PC-3 (cell line): ENCODE results near the gene NDUFV1. TPM values are rescaled to one million over a fixed set of nuclear protein-coding genes. Genes with fewer than 3 reads are reported as not detected.
"Not testable (repeated sequence)": the region's sequence is repeated elsewhere in the genome, so short reads cannot be mapped to it uniquely, and the experiment has no call there.

Experiments used
- ATAC-seq: fragments of 200-7000 bp; cut with Tn5 transposase; 2 replicates; pipeline ENCODE4 v1.9.1; 2020; ENCODE audit warnings: mild to moderate bottlenecking, moderate library complexity
- BruUV-seq: library from RNA; stranded (reverse); fragments of 400-500 nt; replicated peaks from 2 replicates; lab custom pipeline; 2021; lab: Mats Ljungman, UMichigan
- CTCF ChIA-PET: fragments of 300-600 bp; sonication (Branson Sonifier 250); formaldehyde crosslinking; loops from one replicate; lab custom pipeline; 2022; ENCODE audit warnings: antibody characterized with exemption; lab: Charles Lee
- POLR2A ChIA-PET: fragments of 300-600 bp; sonication (Branson Sonifier 250); formaldehyde crosslinking; loops from one replicate; lab custom pipeline; 2022; ENCODE audit warnings: antibody characterized with exemption; ENCODE audit not compliant: unreplicated experiment; lab: Charles Lee
- DNase-seq: peaks from one replicate; pipeline ENCODE4 v3.0.0-alpha.2; 2015
- H2AFZ ChIP-seq: fragments of 300-600 bp; sonication (generic); 2 replicates; pipeline ENCODE4 v1.6.0; 2016; ENCODE audit warnings: antibody characterized with exemption, low read length
- H3F3A ChIP-seq: fragments of 300-600 bp; sonication (generic); one replicate; pipeline ENCODE4 v1.6.0; 2017; ENCODE audit warnings: antibody characterized with exemption, low read length, control low read depth, mild to moderate bottlenecking; ENCODE audit not compliant: unreplicated experiment
- H3K27ac ChIP-seq: fragments of 300-600 bp; sonication (generic); 2 replicates; pipeline ENCODE4 v1.5.1; 2016; ENCODE audit warnings: mild to moderate bottlenecking, low read length
- H3K27me3 ChIP-seq: fragments of 300-600 bp; sonication (generic); 2 replicates; pipeline ENCODE4 v1.6.1; 2016; ENCODE audit warnings: low read length, mixed read lengths
- H3K36me3 ChIP-seq: fragments of 300-600 bp; sonication (generic); 2 replicates; pipeline ENCODE4 v1.6.1; 2016; ENCODE audit warnings: low read depth, mixed run types, low read length, mixed read lengths
- H3K4me1 ChIP-seq: fragments of 300-600 bp; sonication (generic); 2 replicates; pipeline ENCODE4 v1.5.1; 2016; ENCODE audit warnings: low read length; ENCODE audit not compliant: insufficient read depth
- H3K4me2 ChIP-seq: fragments of 300-600 bp; sonication (generic); 2 replicates; pipeline ENCODE4 v1.6.0; 2016; ENCODE audit warnings: low read length
- H3K4me3 ChIP-seq: fragments of 300-600 bp; sonication (generic); 2 replicates; pipeline ENCODE4 v1.5.1; 2016; ENCODE audit warnings: mild to moderate bottlenecking, low read length, mixed read lengths
- H3K79me2 ChIP-seq: fragments of 300-600 bp; sonication (generic); 2 replicates; pipeline ENCODE4 v1.6.1; 2017; ENCODE audit warnings: low read length, mixed read lengths
- H3K9ac ChIP-seq: fragments of 300-600 bp; sonication (generic); 2 replicates; pipeline ENCODE4 v1.6.0; 2016; ENCODE audit warnings: mild to moderate bottlenecking, low read length
- H3K9me2 ChIP-seq: fragments of 300-600 bp; sonication (generic); replicated peaks from 2 replicates; pipeline ENCODE4 v1.6.1; 2016; ENCODE audit warnings: mixed run types, low read length, mixed read lengths
- H3K9me3 ChIP-seq: fragments of 300-600 bp; sonication (generic); 2 replicates; pipeline ENCODE4 v1.6.1; 2016; ENCODE audit warnings: low read length, mixed read lengths
- H4K20me1 ChIP-seq: fragments of 300-600 bp; sonication (generic); 2 replicates; pipeline ENCODE4 v1.6.1; 2016; ENCODE audit warnings: low read length, mixed read lengths
- EZH2 ChIP-seq: fragments of 300-600 bp; sonication (generic); IDR thresholded peaks from one replicate; pipeline ENCODE4 v1.6.1; 2017; ENCODE audit warnings: antibody characterized with exemption, mild to moderate bottlenecking, low read length; ENCODE audit not compliant: unreplicated experiment
- EZH2phosphoT487 ChIP-seq: fragments of 300-600 bp; sonication (generic); IDR thresholded peaks from 2 replicates; pipeline ENCODE4 v1.6.1; 2018; ENCODE audit warnings: mild to moderate bottlenecking, antibody characterized with exemption, low read length, borderline replicate concordance
- intact Hi-C: fragments of 100-400 bp; cut with micrococcal nuclease; formaldehyde crosslinking; loops from 2 replicates; pipeline ENCODE4 v1.9.0; 2023
- total RNA-seq: library from RNA; depleted of rRNA; stranded (reverse); fragments of >200 nt; gene quantifications from 2 replicates; pipeline ENCODE4 v1.2.3, GENCODE V29; 2014
- TF ChIP-seq, protein P1 (sequence below): fragments of 300-600 bp; sonication (generic); conservative IDR thresholded peaks from 2 replicates; pipeline ENCODE4 v1.5.1; 2017; ENCODE audit warnings: antibody characterized with exemption, low read depth, mild to moderate bottlenecking, low read length

Gene NDUFV1
- total RNA-seq, 1 experiment from 2014 or later: 499 TPM

DNA sequence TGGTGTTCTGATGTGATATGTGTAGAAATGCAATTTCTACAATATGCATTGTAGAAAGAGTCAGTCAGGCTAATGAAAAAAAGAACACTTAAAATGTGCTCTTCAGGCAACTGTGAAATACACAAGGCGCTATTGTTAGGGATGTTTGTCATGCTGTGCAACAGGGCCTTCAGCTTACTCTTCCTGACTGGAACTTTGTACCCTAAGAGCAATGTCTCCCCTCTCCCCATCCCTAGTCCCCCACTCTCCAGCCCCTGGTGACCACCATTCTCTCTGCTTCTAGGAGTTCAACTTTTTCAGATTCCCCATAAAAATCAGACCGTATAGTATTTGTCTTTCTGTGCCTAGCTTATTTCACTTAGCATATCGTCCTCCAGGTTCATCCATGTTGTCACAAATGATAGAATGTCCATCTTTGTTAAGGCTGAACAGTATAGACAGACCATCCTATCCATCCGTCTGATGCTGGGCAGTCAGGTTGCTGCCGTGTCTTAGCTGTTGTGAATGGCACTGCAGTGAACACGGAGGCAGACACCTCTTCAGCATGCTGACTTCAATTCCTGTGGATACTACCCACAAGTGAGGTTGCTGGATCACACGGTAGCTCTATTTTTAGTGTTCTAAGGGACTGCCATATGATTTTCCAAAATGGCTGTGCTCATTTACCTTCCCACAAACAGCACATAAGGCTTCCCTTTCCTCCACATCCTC, 10.7 kb downstream of the NDUFV1 start:
- peaks cover under 1% of the 10 kb centered on the region; the same call in 1 of the 2 replicates for H3K36me3 ChIP-seq
- TF ChIP-seq EZH2 (no peak), EZH2phosphoT487 (no peak)
- TF ChIP-seq, protein P1, sequence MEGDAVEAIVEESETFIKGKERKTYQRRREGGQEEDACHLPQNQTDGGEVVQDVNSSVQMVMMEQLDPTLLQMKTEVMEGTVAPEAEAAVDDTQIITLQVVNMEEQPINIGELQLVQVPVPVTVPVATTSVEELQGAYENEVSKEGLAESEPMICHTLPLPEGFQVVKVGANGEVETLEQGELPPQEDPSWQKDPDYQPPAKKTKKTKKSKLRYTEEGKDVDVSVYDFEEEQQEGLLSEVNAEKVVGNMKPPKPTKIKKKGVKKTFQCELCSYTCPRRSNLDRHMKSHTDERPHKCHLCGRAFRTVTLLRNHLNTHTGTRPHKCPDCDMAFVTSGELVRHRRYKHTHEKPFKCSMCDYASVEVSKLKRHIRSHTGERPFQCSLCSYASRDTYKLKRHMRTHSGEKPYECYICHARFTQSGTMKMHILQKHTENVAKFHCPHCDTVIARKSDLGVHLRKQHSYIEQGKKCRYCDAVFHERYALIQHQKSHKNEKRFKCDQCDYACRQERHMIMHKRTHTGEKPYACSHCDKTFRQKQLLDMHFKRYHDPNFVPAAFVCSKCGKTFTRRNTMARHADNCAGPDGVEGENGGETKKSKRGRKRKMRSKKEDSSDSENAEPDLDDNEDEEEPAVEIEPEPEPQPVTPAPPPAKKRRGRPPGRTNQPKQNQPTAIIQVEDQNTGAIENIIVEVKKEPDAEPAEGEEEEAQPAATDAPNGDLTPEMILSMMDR: no peak
- H4K20me1 ChIP-seq: no peaks in the 10 kb centered on the region
- H3K79me2 ChIP-seq: no peaks in the 10 kb centered on the region
- no peaks in the 10 kb centered on the region for H3K9me2 ChIP-seq
- no peak overlapping the region for H3K4me2 ChIP-seq
- H3K27me3 ChIP-seq: no peaks in the 10 kb centered on the region
- H3F3A ChIP-seq: no peaks in the 10 kb centered on the region
- ChIA-PET CTCF (no interaction called here), POLR2A (no interaction called here)
- BruUV-seq: TSS peak; percentile 24
- ATAC-seq (no peak), DNase-seq (no peak)
- intact Hi-C loops: no loop called here
- no peak overlapping the region for H3K9ac ChIP-seq
- H3K27ac ChIP-seq: no peak overlapping the region
- no peak overlapping the region for H2AFZ ChIP-seq
- no peaks in the 10 kb centered on the region for H3K9me3 ChIP-seq
- H3K4me1 ChIP-seq: no peaks in the 10 kb centered on the region
- H3K4me3 ChIP-seq: no peak overlapping the region

DNA sequence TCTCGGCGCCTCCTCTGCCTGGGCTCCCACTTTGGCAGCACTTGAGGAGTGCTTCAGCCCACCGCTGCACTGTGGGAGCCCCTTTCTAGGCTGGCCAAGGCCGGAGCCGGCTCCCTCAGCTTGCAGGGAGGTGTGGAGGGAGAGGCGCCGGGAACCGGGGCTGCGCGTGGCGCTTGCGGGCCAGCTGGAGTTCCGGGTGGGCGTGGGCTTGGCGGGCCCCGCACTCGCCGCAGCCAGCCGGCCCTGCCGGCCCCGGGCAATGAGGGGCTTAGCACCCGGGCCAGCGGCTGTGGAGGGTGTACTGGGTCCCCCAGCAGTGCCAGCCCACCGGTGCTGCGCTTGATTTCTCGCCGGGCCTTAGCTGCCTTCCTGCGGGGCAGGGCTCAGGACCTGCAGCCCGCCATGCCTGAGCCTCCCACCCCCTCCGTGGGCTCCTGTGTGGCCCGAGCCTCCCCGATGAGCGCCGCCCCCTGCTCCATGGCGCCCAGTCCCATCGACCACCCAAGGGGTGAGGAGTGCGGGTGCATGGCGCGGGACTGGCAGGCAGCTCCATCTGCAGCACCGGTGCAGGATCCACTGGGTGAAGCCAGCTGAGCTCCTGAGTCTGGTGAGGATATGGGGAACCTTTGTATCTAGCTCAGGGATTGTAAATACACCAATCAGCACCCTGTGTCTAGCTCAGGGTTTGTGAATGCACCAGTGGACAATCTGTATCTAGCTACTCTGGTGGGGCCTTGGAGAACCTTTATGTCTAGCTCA, 12.3 kb downstream of the NDUFV1 start:
- H3K9ac ChIP-seq, H3K9me3 ChIP-seq, H3K9me2 ChIP-seq, POLR2A ChIA-PET, H3K4me1 ChIP-seq, H2AFZ ChIP-seq, DNase-seq, H3K36me3 ChIP-seq, H3K4me3 ChIP-seq, H3K27ac ChIP-seq, H4K20me1 ChIP-seq, H3F3A ChIP-seq, BruUV-seq, intact Hi-C loops, H3K4me2 ChIP-seq, H3K79me2 ChIP-seq, H3K27me3 ChIP-seq, ATAC-seq: not testable (repeated sequence)
- CTCF ChIA-PET: interaction anchor here (0.6 kb wide), 1 partner anchor 65 kb away, joined by 5 read pairs; no protein-coding TSS in a partner anchor

DNA sequence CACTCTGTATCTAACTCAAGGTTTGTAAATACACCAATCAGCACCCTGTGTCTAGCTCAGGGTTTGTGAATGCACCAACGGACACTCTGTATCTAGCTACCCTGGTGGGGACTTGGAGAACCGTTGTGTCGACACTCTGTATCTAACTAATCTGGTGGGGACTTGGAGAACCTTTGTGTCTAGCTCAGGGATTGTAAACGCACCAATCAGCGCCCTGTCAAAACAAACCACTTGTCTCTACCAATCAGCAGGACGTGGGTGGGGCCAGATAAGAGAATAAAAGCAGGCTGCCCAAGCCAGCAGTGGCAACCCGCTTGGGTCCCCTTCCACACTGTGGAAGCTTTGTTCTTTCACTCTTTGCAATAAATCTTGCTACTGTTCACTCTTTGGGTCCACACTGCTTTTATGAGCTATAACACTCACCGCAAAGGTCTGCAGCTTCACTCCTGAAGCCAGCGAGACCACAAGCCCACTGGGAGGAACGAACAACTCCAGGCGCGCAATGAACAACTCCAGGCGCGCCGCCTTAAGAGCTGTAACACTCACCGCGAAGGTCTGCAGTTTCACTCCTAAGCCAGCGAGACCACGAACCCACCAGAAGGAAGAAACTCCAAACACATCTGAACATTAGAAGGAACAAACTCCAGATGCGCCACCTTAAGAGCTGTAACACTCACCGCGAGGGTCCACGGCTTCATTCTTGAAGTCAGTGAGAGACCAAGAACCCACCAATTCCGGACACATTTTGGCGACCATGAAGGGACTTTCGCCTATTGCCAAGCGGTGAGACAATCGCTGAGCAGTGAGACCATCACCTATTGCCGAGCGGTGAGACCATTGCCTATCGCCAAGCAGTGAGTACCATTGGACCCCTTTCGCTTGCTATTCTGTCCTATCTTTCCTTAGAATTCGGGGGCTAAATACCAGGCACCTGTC, 13.2 kb downstream of the NDUFV1 start:
- DNase-seq, H3K9me3 ChIP-seq, H3K4me2 ChIP-seq, H3K36me3 ChIP-seq, ATAC-seq, CTCF ChIA-PET, H3K4me1 ChIP-seq, H3K9ac ChIP-seq, H3K4me3 ChIP-seq, POLR2A ChIA-PET, H3K27ac ChIP-seq, H3K79me2 ChIP-seq, H4K20me1 ChIP-seq, H2AFZ ChIP-seq, H3F3A ChIP-seq, H3K9me2 ChIP-seq, intact Hi-C loops, BruUV-seq, H3K27me3 ChIP-seq: not testable (repeated sequence)

DNA sequence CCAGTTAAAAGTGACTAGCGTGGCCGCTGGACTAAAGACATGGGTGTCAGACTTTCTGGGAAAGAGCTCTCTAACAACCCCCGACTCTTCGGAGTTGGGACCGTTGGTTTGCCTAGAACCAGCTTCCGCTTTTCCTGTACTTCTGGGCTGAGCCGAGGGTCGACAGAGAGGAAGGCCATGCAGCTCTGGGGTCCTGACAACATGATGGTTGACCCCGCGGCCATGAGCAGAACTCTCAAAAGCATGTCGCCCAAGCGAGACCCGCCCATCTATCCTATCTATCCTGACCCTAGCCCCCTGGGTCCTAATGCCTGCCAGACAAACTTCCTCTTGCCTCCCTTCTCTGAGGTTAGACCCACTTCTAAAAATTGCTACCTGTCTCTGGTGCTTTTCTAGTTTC, 13.9 kb downstream of the NDUFV1 start:
- H3K27ac ChIP-seq, H3K4me3 ChIP-seq, H3F3A ChIP-seq, H3K9me3 ChIP-seq, H3K36me3 ChIP-seq, ATAC-seq, H4K20me1 ChIP-seq, BruUV-seq, H3K27me3 ChIP-seq, H2AFZ ChIP-seq, H3K79me2 ChIP-seq, H3K4me1 ChIP-seq, intact Hi-C loops, DNase-seq, H3K4me2 ChIP-seq, H3K9me2 ChIP-seq, H3K9ac ChIP-seq, POLR2A ChIA-PET, CTCF ChIA-PET: not testable (repeated sequence)

DNA sequence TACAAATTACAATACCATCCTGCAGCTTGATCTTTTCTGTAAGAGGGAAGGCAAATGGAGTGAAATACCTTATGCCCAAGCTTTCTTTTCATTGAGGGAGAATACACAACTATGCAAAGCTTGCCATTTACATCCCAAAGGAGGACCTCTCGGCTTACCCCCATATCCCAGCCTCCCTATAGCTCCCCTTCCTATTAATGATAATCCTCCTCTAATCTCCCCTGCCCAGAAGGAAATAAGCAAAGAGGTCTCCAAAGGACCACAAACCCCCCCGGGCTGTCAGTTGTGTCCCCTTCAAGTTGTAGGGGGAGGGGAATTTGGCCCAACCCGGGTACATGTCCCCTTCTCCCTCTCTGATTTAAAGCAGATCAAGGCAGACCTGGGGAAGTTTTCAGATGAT, 15.2 kb downstream of the NDUFV1 start:
- H3K9me3 ChIP-seq, DNase-seq, H3F3A ChIP-seq, H3K4me2 ChIP-seq, H3K4me1 ChIP-seq, POLR2A ChIA-PET, BruUV-seq, CTCF ChIA-PET, H2AFZ ChIP-seq, H3K27ac ChIP-seq, H3K36me3 ChIP-seq, H3K9ac ChIP-seq, intact Hi-C loops, H4K20me1 ChIP-seq, H3K4me3 ChIP-seq, H3K9me2 ChIP-seq, H3K79me2 ChIP-seq, H3K27me3 ChIP-seq, ATAC-seq: not testable (repeated sequence)
